GM20431 (cell line): ENCODE data around the gene TMEM86A.

ENCODE experiments used
- in situ Hi-C: fragments of 300-500 bp; cut with MseI, MboI; formaldehyde crosslinking; loops from one replicate; pipeline ENCODE4 v1.15.0; 2020; ENCODE audit warnings: low sequenced_read_pairs; ENCODE audit not compliant: unreplicated experiment

TMEM86A gene

DNA sequence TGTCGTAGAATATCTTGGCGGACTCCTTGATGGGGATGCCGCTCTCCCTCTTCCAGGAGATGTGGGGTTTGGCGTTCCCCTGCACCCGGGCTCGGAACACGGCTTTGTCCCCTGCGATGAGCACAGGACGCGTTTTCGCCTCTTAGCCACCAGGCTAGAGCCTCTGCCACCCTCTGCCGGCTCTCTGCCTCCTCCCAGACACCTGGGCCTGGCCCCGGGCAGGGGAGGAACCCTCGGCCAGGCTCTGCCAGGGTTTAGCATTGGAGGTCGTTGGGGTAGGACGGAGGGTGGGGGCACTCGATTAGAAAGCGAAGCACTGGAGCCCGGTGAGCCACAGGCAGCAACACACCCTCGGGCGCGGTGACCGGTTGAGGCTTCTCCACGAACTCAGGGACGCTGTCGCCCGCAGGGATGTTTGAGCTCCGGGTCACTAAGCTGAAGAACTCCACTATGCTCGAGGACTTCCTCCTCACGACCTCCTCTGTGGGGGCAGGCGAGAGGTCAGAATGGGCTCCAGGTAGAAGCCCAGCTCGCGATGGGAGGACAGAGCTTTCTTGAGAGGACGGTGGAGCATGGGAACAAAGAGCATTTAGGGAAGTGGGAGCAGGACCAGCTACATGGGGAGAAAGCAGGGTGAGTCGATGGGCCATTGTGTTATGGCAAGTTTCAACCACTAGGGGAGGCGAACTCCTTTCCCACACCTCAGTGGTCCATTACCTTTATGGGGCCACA, 23.1 kb downstream of the TMEM86A start:
- in situ Hi-C loops = no loop called here

DNA sequence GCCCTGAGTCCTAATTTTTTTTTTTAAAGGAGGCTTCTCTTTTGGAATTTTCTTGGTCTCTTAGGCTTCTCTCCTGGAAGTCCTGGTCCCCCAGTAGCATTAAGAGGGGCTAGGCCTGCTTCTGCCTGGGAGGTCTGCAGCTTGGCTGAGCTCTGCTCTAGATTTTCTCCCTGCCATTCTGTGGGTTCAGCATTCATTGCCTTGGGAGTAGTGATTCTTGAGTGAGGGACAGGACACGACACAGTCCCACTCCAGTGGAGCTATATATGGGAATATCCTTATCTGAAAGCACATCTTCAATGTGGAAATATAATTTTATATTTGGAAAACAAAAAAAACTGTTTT, 23.7 kb downstream of the TMEM86A start:
- in situ Hi-C loops = no loop called here

DNA sequence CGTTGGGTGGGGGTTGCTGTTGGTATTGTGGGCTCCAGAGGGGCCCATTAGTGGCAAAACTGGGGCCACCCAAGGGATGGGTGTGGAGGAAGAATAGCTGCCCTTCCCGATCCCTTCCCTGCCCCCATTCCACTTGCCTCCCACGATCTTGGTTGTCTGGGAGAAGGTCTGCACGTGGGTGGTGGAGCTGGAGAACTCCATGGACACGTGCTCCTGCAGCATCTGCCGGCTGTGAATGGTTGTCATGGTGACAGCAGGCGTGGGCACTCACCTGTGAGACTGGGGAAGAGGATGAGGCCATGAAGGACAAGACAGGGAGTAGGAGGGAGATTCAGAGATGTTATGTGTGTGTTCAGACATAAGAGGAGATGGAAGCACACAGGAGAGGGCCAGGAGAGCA, 25.4 kb downstream of the TMEM86A start:
- in situ Hi-C loops = no loop called here

DNA sequence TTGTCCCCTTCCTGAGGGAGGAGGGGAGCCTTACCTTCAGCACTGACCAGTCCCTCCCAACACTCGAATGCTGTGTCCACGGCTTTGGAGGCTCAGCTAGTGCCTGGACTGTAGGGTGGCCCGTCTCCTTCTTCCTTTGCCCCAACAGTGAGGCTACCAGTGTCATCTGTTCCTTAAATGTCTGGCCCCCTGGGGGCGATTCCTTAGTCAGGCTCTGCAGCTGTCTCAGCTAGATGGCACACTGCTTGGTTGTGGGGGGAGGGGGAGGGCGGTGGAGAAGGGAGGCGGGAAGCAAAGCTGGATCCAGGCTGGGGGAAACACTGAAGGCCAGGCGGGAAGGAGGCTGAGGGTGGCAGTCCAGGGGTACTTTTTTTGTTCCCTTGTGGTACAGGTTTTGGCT, 27.5 kb downstream of the TMEM86A start, which contains the start of gene IGSF22:
Gene IGSF22, minus strand, starts transcription at position 149 of the 400 bp plus-strand sequence. CDS start 1,952 bp downstream, outside the sequence.
- in situ Hi-C loops = loop anchor here (25.0 kb wide), 1 partner anchor 614 kb away; the partner anchor contains the start of gene SAAL1

DNA sequence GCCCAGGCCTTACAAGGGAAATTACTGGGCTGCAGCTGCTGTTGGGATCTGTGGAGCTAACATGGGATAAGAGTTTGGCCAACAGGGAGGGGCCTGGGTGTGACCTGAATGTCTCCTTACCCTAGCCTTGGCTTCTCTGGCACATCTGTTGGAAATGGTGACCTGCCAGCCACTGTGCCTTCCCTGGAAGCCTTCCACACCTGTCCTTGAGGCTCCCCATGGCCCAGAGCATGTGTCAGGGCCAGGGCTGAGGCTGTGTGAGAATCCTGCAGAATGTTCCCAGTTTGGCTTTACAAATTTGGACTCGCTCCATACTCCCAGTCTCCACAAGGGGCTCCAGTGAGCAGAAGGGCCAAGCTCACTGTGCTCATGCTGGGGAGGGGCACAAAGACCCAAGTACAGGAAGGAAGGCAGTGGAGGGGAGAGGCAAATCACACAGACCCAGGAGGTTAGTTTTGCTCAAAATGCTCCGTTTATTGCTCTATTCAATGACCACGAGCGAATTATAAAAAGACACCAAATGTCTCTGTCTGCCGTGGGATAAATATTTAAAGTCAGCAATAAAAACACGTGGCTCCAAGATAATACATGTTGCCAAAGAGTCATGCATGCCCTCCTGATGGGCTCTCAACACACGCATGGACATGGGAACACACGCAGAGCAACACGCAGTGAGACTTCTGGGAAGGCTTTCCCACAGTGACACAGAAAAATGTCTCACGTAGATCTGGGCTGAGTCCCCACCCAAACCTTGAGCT, 29.1 kb downstream of the TMEM86A start:
- in situ Hi-C loops = loop anchor here (25.0 kb wide), 1 partner anchor 615 kb away; the partner anchor contains the start of gene SAAL1

DNA sequence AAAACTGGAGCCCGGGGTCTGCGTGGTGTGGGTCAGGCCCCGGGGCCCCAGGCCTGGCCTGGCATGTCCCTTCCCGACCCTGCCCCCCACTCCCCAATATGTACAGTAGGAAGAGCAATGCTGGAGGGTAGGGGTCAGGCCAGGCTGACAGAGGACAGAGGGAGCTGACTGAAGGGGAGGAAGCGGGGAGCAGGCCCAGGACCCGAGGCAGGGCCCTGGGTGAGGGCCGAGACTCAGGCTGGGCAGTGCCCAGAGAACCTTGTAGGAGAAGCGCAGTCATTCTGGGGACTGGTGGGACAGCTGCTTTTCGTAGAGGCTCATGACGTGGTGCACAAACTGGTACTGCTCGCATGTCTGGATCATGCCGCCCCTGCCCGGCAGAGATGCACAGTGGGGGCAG, 30.1 kb downstream of the TMEM86A start:
- in situ Hi-C loops = loop anchor here (25.0 kb wide), 1 partner anchor 616 kb away; the partner anchor contains the start of gene SAAL1

DNA sequence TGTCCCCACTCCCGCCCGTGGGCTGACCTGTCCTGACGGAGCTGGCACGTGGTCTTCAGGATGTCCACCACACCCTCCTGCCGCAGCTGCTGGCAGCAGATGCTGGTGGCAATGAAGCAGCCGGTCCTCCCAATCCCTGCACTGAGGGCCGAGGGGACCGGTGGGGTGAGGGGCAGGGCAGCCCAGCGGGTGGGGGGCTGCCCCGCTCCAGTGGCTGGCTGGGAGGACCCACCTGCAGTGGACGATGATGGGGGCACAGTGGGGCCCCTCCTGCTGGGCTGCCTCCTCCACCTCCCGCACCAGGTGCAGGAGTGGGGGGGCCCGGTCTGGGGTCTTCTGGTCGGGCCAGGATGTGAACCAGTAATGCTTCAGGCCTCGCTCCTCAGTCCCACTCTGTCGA, 30.8 kb downstream of the TMEM86A start:
- in situ Hi-C loops = loop anchor here (25.0 kb wide), 1 partner anchor 617 kb away; the partner anchor contains the start of gene SAAL1

DNA sequence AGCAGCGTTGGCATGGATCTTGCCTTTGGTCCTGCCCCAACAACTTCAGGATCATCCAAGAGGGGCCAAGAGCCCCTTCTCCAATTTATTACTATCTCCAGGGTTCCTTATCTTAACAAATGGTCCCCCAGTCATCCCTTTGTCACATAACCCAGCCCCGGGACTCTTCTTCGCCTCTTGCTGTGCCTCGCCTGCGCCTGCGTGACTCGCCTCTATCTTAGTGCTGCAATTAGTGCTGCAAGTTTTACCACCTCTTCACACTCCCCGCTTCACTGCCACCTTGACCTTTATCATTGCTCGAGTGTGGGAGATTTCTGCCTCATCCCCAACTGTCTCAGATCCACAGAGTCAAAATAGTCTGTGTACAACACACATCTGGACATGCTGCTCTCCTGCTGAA, 31.4 kb downstream of the TMEM86A start:
- in situ Hi-C loops = loop anchor here (25.0 kb wide), 1 partner anchor 618 kb away; the partner anchor contains the start of gene SAAL1

DNA sequence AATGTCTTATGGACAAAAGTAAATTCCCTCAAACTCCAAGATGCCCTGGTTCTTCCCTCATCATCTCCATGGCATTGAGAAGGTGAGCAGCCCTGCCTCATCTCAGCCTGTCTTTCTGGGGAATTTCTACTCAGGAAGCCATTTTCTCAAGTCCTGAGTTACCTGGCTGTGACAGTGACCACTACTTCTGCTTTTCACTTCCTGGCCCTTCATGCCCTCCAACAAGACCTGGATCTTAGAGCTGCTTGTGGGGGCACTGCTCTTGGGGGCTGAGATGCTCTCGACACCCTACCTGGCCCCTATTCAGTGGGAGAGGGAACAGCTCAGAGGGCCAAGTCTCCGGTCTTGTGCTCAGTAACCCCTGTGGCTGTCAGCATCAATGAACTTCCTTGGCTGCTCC, 32.9 kb downstream of the TMEM86A start:
- in situ Hi-C loops = loop anchor here (25.0 kb wide), 1 partner anchor 619 kb away; the partner anchor contains the start of gene SAAL1

DNA sequence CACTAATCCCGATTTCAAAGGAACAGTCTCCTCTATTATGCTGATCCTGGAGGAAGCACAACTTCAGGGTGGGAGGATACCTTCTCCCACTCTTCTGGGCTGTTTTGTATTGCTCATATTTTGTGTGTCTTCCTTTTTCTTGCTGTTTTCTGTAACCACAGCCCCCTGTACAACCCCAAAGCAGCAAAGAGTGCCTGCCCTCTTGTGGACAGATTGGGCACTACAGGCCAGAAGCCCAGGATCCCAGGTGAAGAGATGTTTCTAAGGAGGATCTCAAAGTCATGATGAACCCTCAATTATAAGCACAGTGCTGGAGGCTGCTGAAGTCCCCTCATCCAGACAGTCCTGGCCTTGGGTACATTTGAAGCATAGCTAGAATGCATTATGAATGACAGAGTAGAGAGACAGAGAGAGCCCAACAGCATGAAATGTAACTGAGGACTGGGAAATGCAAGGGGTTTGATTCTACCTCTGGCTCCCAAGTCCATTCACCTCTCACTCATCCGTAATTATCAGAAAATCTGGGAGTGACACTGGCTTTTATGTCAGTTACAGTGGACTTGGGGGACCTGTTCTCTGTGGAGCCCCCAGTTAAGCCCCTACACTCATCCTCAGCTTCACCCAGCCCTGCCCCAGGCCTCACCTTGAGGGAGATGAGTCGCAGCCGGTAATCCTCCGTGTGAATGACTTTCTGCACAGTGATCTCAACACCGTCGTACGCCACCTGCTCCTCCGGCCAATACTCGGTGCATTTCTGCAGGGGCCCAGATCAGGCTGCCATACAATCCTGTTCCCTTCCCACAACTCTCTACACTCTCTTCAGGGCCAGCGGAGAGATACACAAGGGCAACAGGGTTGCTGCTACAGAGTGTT, 33.6 kb downstream of the TMEM86A start:
- in situ Hi-C loops = loop anchor here (25.0 kb wide), 1 partner anchor 620 kb away; the partner anchor contains the start of gene SAAL1

DNA sequence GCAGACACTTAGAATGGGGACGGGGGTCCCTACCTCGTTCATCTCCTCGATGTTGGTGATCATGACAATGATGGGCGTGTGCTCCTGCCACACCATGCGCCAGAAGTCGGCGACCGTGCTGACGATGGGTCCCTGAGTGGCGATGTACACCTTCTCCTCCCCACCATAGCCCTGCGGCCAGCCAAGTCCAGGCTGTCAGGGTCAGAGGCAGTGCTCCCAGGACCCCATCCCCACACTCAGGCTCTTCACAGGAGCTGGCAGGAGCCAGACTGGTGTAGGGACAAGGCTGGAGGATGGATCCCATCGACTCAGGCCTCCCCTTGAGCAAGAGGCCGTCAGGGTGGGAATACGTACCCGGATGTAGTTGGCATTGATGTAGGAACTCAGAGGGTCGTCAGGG, 34.6 kb downstream of the TMEM86A start:
- in situ Hi-C loops = loop anchor here (25.0 kb wide), 1 partner anchor 621 kb away; the partner anchor contains the start of gene SAAL1

DNA sequence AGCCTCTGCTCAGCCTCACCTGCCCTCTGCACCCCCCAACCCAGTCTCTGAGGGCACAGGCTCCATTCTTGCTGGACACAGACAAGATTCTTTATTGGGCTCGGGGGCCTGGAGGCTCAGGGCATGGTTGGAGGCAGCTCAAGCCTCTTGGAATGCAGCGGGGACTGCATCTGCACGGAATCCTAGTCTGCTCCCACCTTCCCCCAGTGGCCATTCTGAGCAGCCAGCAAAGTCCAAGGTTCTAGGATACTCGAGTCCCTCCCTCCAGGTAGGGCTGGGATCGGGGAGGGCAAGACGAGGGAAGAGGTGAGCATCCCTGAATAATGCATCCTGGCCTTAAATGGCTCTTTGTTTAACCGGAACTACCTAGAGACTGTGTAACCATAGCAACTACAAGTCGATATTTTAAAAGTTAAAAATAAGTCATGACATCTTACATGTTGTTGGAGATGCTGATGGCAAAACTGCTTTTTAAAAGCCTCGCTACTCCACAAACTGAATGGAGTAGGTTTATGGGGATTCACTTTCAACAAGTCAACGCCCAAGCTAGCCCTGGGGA, 38.1 kb downstream of the TMEM86A start:
- in situ Hi-C loops = loop anchor here (25.0 kb wide), 1 partner anchor 624 kb away; the partner anchor contains the start of gene SAAL1

DNA sequence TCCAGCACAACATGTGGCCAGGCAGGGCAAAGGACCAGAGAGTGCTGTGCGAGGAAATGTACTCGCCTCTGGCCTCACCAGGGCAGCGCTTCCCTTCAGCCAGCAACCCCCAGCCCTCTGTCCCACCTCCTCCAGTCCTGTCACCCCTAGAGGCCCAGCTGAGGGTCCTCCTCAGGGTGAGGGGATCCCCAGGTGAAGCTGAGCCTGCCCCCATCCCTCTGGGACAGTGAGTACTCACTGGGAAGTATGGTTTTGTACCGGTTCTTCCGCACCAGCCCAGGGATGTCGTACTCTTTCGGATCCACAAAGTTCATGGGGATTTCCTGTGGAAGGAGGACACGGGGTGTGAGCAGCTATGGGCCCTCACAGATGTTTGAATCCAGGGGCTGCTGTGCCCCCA, 39.1 kb downstream of the TMEM86A start:
- in situ Hi-C loops = loop anchor here (25.0 kb wide), 1 partner anchor 625 kb away; the partner anchor contains the start of gene SAAL1

DNA sequence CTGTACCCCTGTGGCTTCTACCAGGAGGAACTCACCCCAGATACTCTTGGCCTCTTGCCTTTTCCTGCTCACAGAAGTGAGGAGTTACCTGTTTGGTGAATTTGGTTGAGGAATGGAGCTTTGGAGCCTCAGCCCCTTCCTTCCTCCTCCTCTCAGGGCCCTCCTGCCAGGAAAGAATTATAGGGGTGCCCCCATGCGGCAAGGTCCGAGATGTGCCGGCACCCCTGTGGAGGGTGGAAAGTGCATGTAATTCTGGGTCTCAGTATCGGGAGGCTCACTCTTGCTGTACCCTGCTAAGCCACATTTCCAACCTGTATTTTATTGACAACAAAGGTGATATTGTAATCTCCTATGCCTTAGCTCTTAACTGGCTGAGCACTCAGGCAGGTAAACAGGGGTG, 41.1 kb downstream of the TMEM86A start:
- in situ Hi-C loops = loop anchor here (25.0 kb wide), 1 partner anchor 627 kb away; the partner anchor contains the start of gene SAAL1

DNA sequence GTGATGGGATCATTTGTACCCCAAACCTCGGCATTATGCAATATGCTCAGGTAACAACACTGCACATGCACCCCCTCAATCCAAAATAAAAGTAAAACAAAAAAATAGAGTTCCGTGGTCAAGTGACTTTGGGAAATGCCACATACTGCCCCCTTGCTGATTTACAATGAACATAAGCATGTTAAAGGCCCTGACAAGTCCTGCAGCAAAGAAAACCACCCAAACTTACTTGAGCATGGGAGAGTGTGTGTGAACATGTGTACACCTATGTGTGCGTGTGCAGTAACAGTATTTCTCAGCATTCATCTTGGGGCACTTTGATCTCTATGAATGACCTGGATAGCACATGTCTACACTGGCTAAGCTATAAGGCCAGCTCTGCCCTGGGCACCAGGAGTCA, 43.2 kb downstream of the TMEM86A start:
- in situ Hi-C loops = loop anchor here (25.0 kb wide), 1 partner anchor 629 kb away; the partner anchor contains the start of gene SAAL1

DNA sequence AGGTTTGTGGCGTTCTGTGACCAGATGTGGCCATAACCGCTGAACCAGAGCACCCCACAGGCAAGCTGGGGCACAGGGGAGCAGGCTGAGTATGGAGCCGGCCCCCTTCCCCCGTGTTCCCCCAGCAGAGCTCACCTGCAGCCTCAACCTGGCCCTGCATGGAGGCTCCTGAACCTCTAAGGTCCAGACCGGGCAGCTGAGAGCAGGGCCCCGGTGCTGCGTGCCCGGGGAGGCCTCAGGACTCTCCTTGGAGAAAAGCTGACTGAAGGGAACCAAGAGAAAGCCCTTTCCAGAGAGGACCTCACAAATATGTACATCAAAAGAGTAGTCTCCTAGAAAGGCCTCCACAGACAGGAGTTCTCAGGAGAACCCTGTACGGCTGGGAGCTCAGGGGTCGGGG, 44.8 kb downstream of the TMEM86A start:
- in situ Hi-C loops = loop anchor here (25.0 kb wide), 1 partner anchor 631 kb away; the partner anchor contains the start of gene SAAL1

DNA sequence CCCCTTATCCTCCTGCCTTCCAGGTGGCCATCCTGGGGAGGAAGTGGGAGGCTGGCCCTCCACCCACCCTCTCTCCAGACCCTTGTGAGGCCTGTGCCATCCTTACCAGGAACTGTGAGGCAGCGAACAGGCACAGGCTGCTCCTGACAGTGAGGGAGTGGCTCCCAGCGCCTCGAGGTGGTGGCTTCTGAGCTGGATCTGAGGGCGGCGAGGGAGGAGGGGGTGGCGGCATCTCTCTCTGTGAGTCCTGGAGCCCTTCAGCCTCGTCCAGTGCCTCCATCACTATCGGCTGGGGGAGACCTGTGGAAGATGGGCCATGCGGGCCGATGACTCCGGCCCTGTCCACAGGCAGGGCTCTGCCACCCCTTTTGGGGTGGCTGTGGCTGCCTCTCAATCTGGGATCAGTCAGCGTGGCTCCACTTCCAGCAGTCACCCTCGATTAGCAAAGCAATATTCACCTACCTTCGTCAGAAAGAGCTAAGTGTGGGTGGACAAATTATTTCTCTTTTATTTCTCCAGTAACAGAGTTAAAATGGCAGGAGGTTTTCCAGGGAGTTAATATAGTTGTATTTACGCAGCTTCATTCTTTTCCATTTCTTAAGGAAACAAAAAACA, 45.4 kb downstream of the TMEM86A start:
- in situ Hi-C loops = loop anchor here (25.0 kb wide), 1 partner anchor 632 kb away; the partner anchor contains the start of gene SAAL1

DNA sequence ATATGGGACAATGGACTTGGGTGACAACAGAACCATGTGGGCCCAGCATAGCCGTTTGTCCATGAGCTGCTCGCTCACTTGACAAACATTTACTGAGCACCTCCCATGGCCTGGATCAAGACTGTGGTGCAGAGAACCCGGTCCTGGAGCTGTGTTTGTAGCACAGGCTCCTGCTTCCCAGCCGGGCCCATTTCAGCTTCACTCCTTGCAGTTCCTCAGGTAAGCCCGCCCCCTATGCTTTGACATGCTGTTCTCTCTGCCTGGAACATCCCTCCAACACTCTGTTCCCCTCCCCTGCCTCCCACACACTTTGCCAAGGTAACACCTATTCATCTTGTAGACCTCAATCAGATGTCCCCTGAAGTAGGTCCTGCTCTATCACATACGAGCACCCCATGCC, 46.7 kb downstream of the TMEM86A start:
- in situ Hi-C loops = loop anchor here (25.0 kb wide), 1 partner anchor 633 kb away; the partner anchor contains the start of gene SAAL1
